K562 (cell line): ENCODE data around the gene FGF1. TPM values are rescaled to one million over a fixed set of nuclear protein-coding genes. Genes with fewer than 3 reads are reported as not detected.

Experiments
- ATAC-seq: fragments of 200-7000 bp; cut with Tn5 transposase; 3 replicates; pipeline ENCODE4 v1.9.1; 2020; ENCODE audit warnings: moderate library complexity
- BruUV-seq: library from RNA; stranded (reverse); fragments of 400-500 nt; replicated peaks from 2 replicates; lab custom pipeline; 2021; lab: Mats Ljungman, UMichigan
- CTCF ChIA-PET: fragments of 300-600 bp; formaldehyde crosslinking; extraction: SDS; loops from one replicate; lab custom pipeline; 2021; ENCODE audit warnings: low intra/inter-chr PET ratio; lab: Yijun Ruan, JAX
- POLR2A ChIA-PET: fragments of 300-600, 350-650 bp; sonication (Branson Sonifier 250); formaldehyde crosslinking; extraction: SDS; loops from one replicate; lab custom pipeline; 2021; ENCODE audit warnings: antibody characterized with exemption, inconsistent platforms; lab: Yijun Ruan, JAX
- DNase-seq, 4 experiments: peaks; one replicate each; pipeline versions ENCODE4 v3.0.0 to v3.0.0-alpha.2; 2011 to 2018; ENCODE audit warnings: low spot score in 3 of 4, mixed read lengths in 3 of 4; ENCODE audit errors: extremely low read depth in 1 of 4
- FAIRE-seq: peaks from 2 replicates; lab custom pipeline; 2011; peaks lifted over from hg19 to GRCh38; lab: Jason Lieb, UNC
- H2AFZ ChIP-seq: 2 replicates; pipeline ENCODE4 v1.6.0; 2011; ENCODE audit warnings: low read depth, low read length, control low read depth, inconsistent platforms
- H3K27ac ChIP-seq: fragments of 200-600 bp; 3 replicates; pipeline ENCODE4 v1.8.0; 2011; ENCODE audit warnings: low read depth, mild to moderate bottlenecking, control low read depth, inconsistent platforms, low read length, moderate library complexity, mixed read lengths; ENCODE audit errors: extremely low read depth
- H3K27me3 ChIP-seq, 2 experiments: fragments of 300-600 bp in 1 of 2; 2 replicates in 1 of 2; 3 replicates in 1 of 2; pipeline versions ENCODE4 v1.6.0 to v1.8.0; 2011; ENCODE audit warnings: inconsistent platforms in 2 of 2, low read length in 2 of 2, mild to moderate bottlenecking in 1 of 2, mixed read lengths in 1 of 2, moderate library complexity in 1 of 2; ENCODE audit not compliant: control insufficient read depth in 2 of 2, insufficient read depth in 2 of 2
- H3K36me3 ChIP-seq: fragments of 300-600 bp; 3 replicates; pipeline ENCODE4 v1.8.0; 2011; ENCODE audit warnings: mild to moderate bottlenecking, low read length, inconsistent platforms; ENCODE audit not compliant: control insufficient read depth, insufficient read depth
- H3K4me1 ChIP-seq, 2 experiments: fragments of 200-600 bp in 1 of 2; replicated peaks in 1 of 2; 2 replicates in 1 of 2; 3 replicates in 1 of 2; pipeline versions ENCODE4 v1.5.1 to v1.8.0; 2011; ENCODE audit warnings: inconsistent platforms in 2 of 2, low read length in 2 of 2, mild to moderate bottlenecking in 1 of 2, mixed read lengths in 1 of 2, moderate library complexity in 1 of 2; ENCODE audit not compliant: control insufficient read depth in 2 of 2, insufficient read depth in 2 of 2
- H3K4me2 ChIP-seq: 2 replicates; pipeline ENCODE4 v1.6.1; 2011; ENCODE audit warnings: low read length, control low read depth, inconsistent platforms, mixed read lengths; ENCODE audit not compliant: insufficient read depth
- H3K4me3 ChIP-seq: fragments of 200-600 bp; sonication (generic), shearing (Covaris generic); 2 replicates; pipeline ENCODE4 v1.5.1; 2016; ENCODE audit warnings: control low read depth, inconsistent platforms
- H3K79me2 ChIP-seq: fragments of 200-600 bp; 3 replicates; pipeline ENCODE4 v1.8.0; 2011; ENCODE audit warnings: low read length, inconsistent platforms; ENCODE audit not compliant: control insufficient read depth, insufficient read depth
- H3K9ac ChIP-seq, 2 experiments: 2 replicates each; pipeline versions ENCODE4 v1.6.0 to v1.6.1; 2011; ENCODE audit warnings: low read depth in 2 of 2, low read length in 2 of 2, control low read depth in 1 of 2, inconsistent platforms in 1 of 2, mild to moderate bottlenecking in 1 of 2, mixed read lengths in 1 of 2; ENCODE audit not compliant: insufficient read depth in 1 of 2
- H3K9me1 ChIP-seq: one replicate; pipeline ENCODE4 v1.6.0; 2011; ENCODE audit warnings: inconsistent platforms, mild to moderate bottlenecking, low read length, moderate library complexity; ENCODE audit not compliant: control insufficient read depth, insufficient read depth
- H3K9me3 ChIP-seq: replicated peaks from 2 replicates; pipeline ENCODE4 v1.5.1; 2011; ENCODE audit warnings: low read depth, low read length, inconsistent platforms; ENCODE audit not compliant: control insufficient read depth, insufficient read depth
- H4K20me1 ChIP-seq: replicated peaks from 2 replicates; pipeline ENCODE4 v1.6.1; 2011; ENCODE audit warnings: low read length, inconsistent platforms, mixed read lengths; ENCODE audit not compliant: control insufficient read depth, insufficient read depth
- BCL6 ChIP-seq: fragments of 250-450 bp; sonication (Bioruptor Pico); IDR thresholded peaks from 2 replicates; pipeline ENCODE4 v1.4.0; 2020
- CREB1 ChIP-seq, 2 experiments: sonication (generic) in 1 of 2; formaldehyde crosslinking in 1 of 2; IDR thresholded peaks; 2 replicates each; pipeline versions ENCODE4 v1.6.1 to v1.8.0; 2012 to 2022; ENCODE audit warnings: inconsistent platforms in 1 of 2, mild to moderate bottlenecking in 1 of 2, missing genetic modification reagents in 1 of 2, moderate library complexity in 1 of 2
- FOXM1 ChIP-seq, 2 experiments: fragments of 450-650 bp in 1 of 2; sonication (generic) in 1 of 2; formaldehyde crosslinking in 1 of 2; IDR thresholded peaks; 2 replicates each; pipeline versions ENCODE4 v1.6.1 to v1.9.0; 2017 to 2022; ENCODE audit warnings: low read depth in 2 of 2, mild to moderate bottlenecking in 2 of 2, missing genetic modification reagents in 1 of 2, moderate library complexity in 1 of 2
- HNRNPLL ChIP-seq: fragments of 200-400 bp; formaldehyde crosslinking; IDR thresholded peaks from 2 replicates; pipeline ENCODE4 v1.6.1; 2017; ENCODE audit warnings: low read length, low read depth, mild to moderate bottlenecking; ENCODE audit not compliant: poor library complexity, severe bottlenecking
- IRF9 ChIP-seq: fragments of 450-650 bp; IDR thresholded peaks from 2 replicates; pipeline ENCODE4 v1.6.1; 2016; ENCODE audit warnings: missing biosample characterization, missing genetic modification characterization
- KLF10 ChIP-seq: fragments of 250-450 bp; sonication (Bioruptor Pico); IDR thresholded peaks from 2 replicates; pipeline ENCODE4 v1.6.1; 2021; ENCODE audit warnings: matching md5 sums
- PHTF2 ChIP-seq: fragments of 250-450 bp; sonication (Bioruptor Pico); IDR thresholded peaks from 2 replicates; pipeline ENCODE4 v1.5.0; 2021; ENCODE audit warnings: mild to moderate bottlenecking
- RAD21 ChIP-seq, 2 experiments: fragments of 250-450 bp in 1 of 2; fragments of 450-650 bp in 1 of 2; sonication (Bioruptor Pico) in 1 of 2; formaldehyde crosslinking in 1 of 2; IDR thresholded peaks in 1 of 2; conservative IDR thresholded peaks in 1 of 2; 2 replicates each; pipeline versions ENCODE4 v1.4.0 to v1.8.0; 2020 to 2022; ENCODE audit warnings: mild to moderate bottlenecking in 2 of 2, moderate library complexity in 1 of 2
- RB1 ChIP-seq: fragments of 450-650 bp; IDR thresholded peaks from 2 replicates; pipeline ENCODE4 v1.6.1; 2017; ENCODE audit warnings: low read depth, mild to moderate bottlenecking
- SRSF3 ChIP-seq: fragments of 200-400 bp; formaldehyde crosslinking; IDR thresholded peaks from 2 replicates; pipeline ENCODE4 v1.6.1; 2016; ENCODE audit warnings: mild to moderate bottlenecking, low read length, moderate library complexity; ENCODE audit not compliant: insufficient read depth
- YBX1 ChIP-seq: fragments of 450-650 bp; IDR thresholded peaks from 2 replicates; pipeline ENCODE4 v1.7.1; 2016; ENCODE audit warnings: mild to moderate bottlenecking
- ZBTB1 ChIP-seq: sonication (generic); formaldehyde crosslinking; IDR thresholded peaks from 2 replicates; pipeline ENCODE4 v1.8.1; 2023; ENCODE audit warnings: missing genetic modification reagents, low read depth, mild to moderate bottlenecking, borderline replicate concordance
- ZNF140 ChIP-seq: fragments of 250-450 bp; sonication (Bioruptor Pico); IDR thresholded peaks from 2 replicates; pipeline ENCODE4 v1.8.0; 2021; ENCODE audit warnings: moderate library complexity, mild to moderate bottlenecking, inconsistent platforms
- ZNF174 ChIP-seq: fragments of 250-450 bp; sonication (Bioruptor Pico); IDR thresholded peaks from 2 replicates; pipeline ENCODE4 v1.4.0; 2020; ENCODE audit warnings: mild to moderate bottlenecking
- ZNF551 ChIP-seq: fragments of 250-450 bp; sonication (Bioruptor Pico); IDR thresholded peaks from 2 replicates; pipeline ENCODE4 v1.5.0; 2021; ENCODE audit warnings: mild to moderate bottlenecking, moderate library complexity
- ZSCAN29 ChIP-seq: fragments of 450-650 bp; IDR thresholded peaks from 2 replicates; pipeline ENCODE4 v1.6.1; 2017
- WGBS: fragments of 100-300 bp; shearing (Covaris generic); methylation state at CpG from one replicate; pipeline ENCODE4 v1.1.6; 2016; ENCODE audit warnings: low coverage, mixed read lengths; ENCODE audit not compliant: insufficient coverage; ENCODE audit errors: missing lambda C conversion rate; 5-methylcytosine and 5-hydroxymethylcytosine counted together
- in situ Hi-C: fragments of 300-500 bp; cut with MboI; formaldehyde crosslinking; loops from 4 replicates; pipeline ENCODE4 v1.15.0; 2018; ENCODE audit warnings: inconsistent platforms, mixed read lengths
- intact Hi-C: fragments of 100-400 bp; cut with micrococcal nuclease; formaldehyde crosslinking; loops from 2 replicates; pipeline ENCODE4 v1.14.2; 2022
- polyA plus RNA-seq, 8 experiments: library from polyadenylated mRNA; depleted of rRNA in 4 of 8; stranded (reverse) in 5 of 8; unstranded in 3 of 8; fragments of >200 nt; fragmentation: Nextera tagmentation in 2 of 8; fragmentation: Illumina TruSeq in 1 of 8; extraction: Ambion mirVana in 2 of 8; extraction: Trizol in 1 of 8; gene quantifications; 2 replicates each; pipeline versions ENCODE4 v1.2.1 to v1.2.3, GENCODE V29; 2011 to 2014; ENCODE audit warnings: inconsistent platforms in 1 of 8, missing spikeins in 1 of 8
- total RNA-seq, 7 experiments: library from RNA; depleted of rRNA in 6 of 7; stranded (reverse); fragments of >200 nt in 6 of 7; fragmentation: Illumina TruSeq in 2 of 7; extraction: Trizol in 2 of 7; gene quantifications; 2 replicates each; pipeline versions ENCODE4 v1.2.1 to v1.2.3, GENCODE V29; 2011 to 2021; ENCODE audit warnings: low replicate concordance in 1 of 7
- TF ChIP-seq, protein P1 (sequence below): fragments of 250-450 bp; sonication (Bioruptor Pico); IDR thresholded peaks from 2 replicates; pipeline ENCODE4 v1.5.0; 2020; ENCODE audit warnings: mild to moderate bottlenecking, borderline replicate concordance
- TF ChIP-seq, protein P2 (sequence below): sonication (generic); formaldehyde crosslinking; IDR thresholded peaks from 2 replicates; pipeline ENCODE4 v1.9.0; 2022; ENCODE audit warnings: mild to moderate bottlenecking, missing genetic modification reagents

The FGF1 gene
- total and polyA plus RNA-seq, 9 of the 15 experiments (the other 6 are each of a cell fraction or from before 2014, with no cell fraction given), result not detected

- 2% methylated on average over 22 of the region's 22 CpGs for WGBS
- no TSS peak for BruUV-seq
- TF ChIP-seq, protein P1, sequence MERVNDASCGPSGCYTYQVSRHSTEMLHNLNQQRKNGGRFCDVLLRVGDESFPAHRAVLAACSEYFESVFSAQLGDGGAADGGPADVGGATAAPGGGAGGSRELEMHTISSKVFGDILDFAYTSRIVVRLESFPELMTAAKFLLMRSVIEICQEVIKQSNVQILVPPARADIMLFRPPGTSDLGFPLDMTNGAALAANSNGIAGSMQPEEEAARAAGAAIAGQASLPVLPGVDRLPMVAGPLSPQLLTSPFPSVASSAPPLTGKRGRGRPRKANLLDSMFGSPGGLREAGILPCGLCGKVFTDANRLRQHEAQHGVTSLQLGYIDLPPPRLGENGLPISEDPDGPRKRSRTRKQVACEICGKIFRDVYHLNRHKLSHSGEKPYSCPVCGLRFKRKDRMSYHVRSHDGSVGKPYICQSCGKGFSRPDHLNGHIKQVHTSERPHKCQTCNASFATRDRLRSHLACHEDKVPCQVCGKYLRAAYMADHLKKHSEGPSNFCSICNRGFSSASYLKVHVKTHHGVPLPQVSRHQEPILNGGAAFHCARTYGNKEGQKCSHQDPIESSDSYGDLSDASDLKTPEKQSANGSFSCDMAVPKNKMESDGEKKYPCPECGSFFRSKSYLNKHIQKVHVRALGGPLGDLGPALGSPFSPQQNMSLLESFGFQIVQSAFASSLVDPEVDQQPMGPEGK (CRISPR knock-in tag), result no peak
- no peak for TF ChIP-seq FOXM1 (IDR thresholded peaks at IDR 0.05; ENCODE audit: low read depth)
- no peak for TF ChIP-seq FOXM1 (CRISPR knock-in tag; IDR thresholded peaks at IDR 0.05; ENCODE audit: low read depth)
- TF ChIP-seq YBX1, result no peak
- TF ChIP-seq ZNF551 (CRISPR knock-in tag), result no peak
- no peak for TF ChIP-seq IRF9 (tag)
- TF ChIP-seq, protein P2, sequence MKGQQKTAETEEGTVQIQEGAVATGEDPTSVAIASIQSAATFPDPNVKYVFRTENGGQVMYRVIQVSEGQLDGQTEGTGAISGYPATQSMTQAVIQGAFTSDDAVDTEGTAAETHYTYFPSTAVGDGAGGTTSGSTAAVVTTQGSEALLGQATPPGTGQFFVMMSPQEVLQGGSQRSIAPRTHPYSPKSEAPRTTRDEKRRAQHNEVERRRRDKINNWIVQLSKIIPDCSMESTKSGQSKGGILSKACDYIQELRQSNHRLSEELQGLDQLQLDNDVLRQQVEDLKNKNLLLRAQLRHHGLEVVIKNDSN (CRISPR knock-in tag), result no peak
- TF ChIP-seq ZBTB1 (CRISPR knock-in tag), result no peak
- no peak for TF ChIP-seq PHTF2 (CRISPR knock-in tag)
- TF ChIP-seq RAD21 (CRISPR knock-in tag; conservative IDR thresholded peaks at IDR 0.05 in 1 of 2, IDR thresholded peaks at IDR 0.05 in 1 of 2), result no peak
- no peak for TF ChIP-seq HNRNPLL
- TF ChIP-seq RB1, result no peak
- no peak for TF ChIP-seq ZSCAN29
- TF ChIP-seq BCL6, result no peak
- no peak for TF ChIP-seq CREB1 (IDR thresholded peaks at IDR 0.05)
- TF ChIP-seq CREB1 (CRISPR knock-in tag; IDR thresholded peaks at IDR 0.05), result no peak
- no peak for TF ChIP-seq SRSF3
- TF ChIP-seq ZNF174, result no peak
- no peak for TF ChIP-seq ZNF140
- TF ChIP-seq KLF10 (CRISPR knock-in tag), result no peak
Observed at GRCh38 chr5:142674531-142675469, 11.1 kb downstream of the FGF1 start.

More at GRCh38 chr5:142674531-142675469, 11.1 kb downstream of the FGF1 start:
- no peak overlapping the region for H3K4me2 ChIP-seq
- H3K4me3 ChIP-seq, result no peak overlapping the region
- ChIA-PET POLR2A (interaction anchor here (0.5 kb wide), 1 partner anchor 11 kb away, joined by 3 read pairs; the partner anchor contains the start of gene FGF1), CTCF (interaction anchor here (0.6 kb wide), 1 partner anchor 21 kb away, joined by 3 read pairs; no protein-coding TSS in a partner anchor)
- no peaks in the 10 kb centered on the region for H3K9me3 ChIP-seq
- H3K36me3 ChIP-seq, result no peaks in the 10 kb centered on the region
- intact Hi-C loops (no loop called here), in situ Hi-C loops (no loop called here)
- H3K9ac ChIP-seq, result no peak overlapping the region; a peak in 1 of 4 replicates
- no peaks in the 10 kb centered on the region for H3K4me1 ChIP-seq
- H4K20me1 ChIP-seq, result no peaks in the 10 kb centered on the region
- no peak for DNase-seq
- H3K27ac ChIP-seq, result no peak overlapping the region
- H3K27me3 ChIP-seq, result peaks cover 20 to 59% of the 10 kb centered on the region in 2 experiments
- no peak for FAIRE-seq
- no peaks in the 10 kb centered on the region for H3K79me2 ChIP-seq
- ATAC-seq, result no peak
- H2AFZ ChIP-seq, result no peak overlapping the region
- H3K9me1 ChIP-seq, result no peaks in the 10 kb centered on the region
